Head of caudate nucleus (tissue), 42 donors: Measurements from ENCODE around the gene ADGRD2.

Experiments used
- DNase-seq, 42 donors: peaks; one replicate each; pipeline versions ENCODE4 v3.0.0 to v3.0.0-alpha.2; 2020 to 2021; ENCODE audit warnings: mixed read lengths in 7 of 42
- intact Hi-C: fragments of 100-400 bp; cut with DNase I; formaldehyde crosslinking; loops from one replicate; pipeline ENCODE4 v1.15.0; 2022

ADGRD2 gene

DNA sequence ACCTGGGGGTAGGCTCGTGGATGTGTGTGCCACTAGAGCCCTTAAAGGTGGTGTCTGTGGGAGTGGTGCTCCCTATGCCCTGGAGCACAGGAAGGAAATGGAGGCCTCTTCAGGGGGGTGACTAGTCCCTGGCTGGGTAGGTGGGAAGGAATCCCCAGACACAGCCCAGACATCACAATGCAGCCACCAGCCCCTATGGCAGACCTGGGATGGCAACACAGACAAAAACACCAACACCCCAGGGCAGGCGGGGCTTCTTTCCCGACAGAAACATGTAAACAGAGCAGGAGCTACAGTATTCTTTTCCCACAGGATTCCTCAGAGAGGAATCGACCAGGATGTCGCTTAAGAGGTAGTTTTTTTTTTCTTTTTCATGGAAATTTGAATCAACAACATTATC is 67.3 kb downstream of the ADGRD2 start:
- intact Hi-C loops, result no loop called here
- DNase-seq, result no peak

DNA sequence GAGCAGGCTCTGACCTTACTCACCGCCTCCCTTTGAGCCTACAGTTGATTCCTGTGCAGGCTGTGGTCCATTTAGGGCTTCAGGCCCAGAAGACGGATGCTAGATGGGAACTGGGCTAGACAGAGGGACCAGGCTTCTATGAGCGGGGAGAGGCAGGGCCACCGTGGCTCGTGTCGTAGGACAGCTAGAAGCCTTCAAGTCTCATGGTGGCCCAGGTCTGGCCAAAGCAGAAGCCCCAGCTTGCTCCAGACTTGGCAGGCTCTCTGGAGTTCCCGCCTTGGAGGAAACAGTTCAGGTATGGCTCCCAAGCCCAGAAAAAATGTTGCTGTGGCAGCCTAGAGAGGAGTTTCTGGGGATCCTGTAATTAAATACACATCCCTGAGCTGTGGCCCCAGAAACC is 67.9 kb downstream of the ADGRD2 start:
- intact Hi-C loops, result no loop called here

DNA sequence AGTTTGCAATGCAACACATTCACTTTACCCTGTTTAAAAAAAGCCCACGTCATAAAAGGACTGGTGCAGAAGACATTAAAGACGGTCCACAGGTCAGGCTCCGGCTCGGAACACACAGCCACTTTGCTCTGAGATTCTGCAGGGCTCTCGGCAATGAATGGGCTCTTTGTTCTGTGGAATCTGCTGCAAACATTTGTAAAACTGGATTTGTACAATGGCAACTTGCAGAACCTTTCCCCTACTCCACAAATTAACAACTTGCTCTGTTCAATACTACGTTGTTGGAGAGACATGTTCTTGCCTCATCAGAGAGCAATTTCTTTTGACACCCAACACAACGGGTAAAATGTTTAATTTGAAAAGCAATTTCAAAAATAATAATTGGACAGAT is 70.0 kb downstream of the ADGRD2 start:
- peak in 37 of 42 donors; percentile 17 to 74 (median 47) for DNase-seq
- intact Hi-C loops, result no loop called here

More for the DNA sequence above, 67.9 kb downstream of the ADGRD2 start:
- DNase-seq, result no peak

DNA sequence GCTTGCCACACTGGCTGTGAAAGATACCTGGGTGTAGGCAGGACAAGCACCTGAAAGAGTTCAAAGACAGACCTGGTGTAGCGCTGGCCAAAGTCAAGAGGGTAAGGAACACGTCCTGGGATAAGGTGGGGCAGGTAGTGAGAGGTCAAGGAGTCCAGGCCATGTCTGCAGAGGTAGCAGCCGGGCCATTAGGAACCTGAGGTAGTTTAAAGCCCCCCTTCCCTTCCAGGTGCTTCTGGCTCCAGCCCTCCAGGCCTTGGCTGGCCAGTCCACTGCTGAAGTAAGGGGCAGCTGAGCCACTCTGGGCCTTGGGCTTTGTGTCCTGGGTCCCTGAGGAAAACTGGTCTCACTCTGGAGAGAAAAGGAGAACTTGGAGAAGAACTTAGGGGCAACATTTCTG is 70.9 kb downstream of the ADGRD2 start:
- intact Hi-C loops, result no loop called here
- peak in 1 of 42 donors; percentile 34 for DNase-seq

DNA sequence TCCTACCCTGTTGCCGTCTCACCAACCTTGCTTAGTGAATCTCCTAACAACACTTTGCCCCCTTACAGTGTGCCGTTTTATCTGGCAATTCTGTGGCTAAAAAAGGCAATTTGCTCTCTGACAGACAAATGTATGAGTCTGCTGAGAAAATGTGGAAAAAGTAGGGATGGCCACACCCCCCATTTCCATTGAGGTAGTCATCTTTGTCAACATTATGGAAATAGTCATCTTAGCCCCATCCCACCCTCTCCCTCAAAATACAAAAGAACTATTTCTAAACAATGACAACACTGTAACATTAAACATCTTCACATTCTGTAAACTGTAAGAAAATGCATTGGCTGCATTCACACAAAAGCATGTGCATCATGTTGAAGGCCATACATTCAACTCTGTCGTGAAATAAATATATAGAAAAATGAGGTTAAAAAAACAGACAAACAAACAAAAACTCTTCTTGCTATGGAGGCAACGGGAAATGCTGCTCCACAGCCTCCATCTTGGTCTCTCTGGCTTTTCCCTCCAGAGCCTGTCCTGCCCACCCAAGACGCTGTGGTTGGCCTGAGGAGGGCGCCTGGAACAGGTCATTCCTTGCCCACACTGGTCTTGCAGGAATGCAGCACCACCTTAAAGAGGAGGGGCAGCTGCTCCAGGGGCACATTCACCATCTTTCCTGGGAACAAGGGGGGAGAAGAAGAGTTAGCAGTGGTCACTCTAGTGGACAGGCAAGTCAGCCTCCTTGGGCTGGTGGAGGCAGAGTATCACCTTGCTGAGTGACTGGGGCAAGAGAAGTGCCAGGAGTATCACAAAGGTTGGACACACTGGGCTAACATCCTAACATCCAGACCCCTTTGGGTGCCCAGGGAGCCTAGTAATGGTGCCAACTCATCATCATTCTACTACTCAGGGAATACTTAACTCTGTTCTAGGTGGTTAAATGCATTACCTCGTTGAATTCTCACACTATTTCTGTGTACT is 72.2 kb downstream of the ADGRD2 start:
- intact Hi-C loops, result no loop called here
- no peak for DNase-seq

DNA sequence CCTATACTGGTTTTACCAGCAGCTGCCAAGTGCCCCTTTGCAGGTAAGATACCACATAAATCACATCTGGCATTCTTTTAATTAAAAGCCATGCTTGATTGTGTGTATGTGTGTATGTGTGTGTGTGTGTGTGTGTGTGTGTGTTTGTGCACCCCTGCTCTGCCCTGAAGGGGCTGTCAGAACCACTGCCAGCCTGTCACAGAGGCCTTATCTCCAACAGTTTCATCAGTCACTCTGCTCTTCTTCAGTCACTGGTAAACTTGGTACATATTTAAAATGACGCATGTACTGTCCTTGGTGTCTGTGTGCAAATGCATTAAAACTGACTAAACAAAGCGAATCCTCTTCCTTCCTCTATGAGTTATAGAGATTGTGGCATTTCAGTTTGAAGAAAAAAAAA is 75.9 kb downstream of the ADGRD2 start:
- intact Hi-C loops, result no loop called here
- no peak for DNase-seq

DNA sequence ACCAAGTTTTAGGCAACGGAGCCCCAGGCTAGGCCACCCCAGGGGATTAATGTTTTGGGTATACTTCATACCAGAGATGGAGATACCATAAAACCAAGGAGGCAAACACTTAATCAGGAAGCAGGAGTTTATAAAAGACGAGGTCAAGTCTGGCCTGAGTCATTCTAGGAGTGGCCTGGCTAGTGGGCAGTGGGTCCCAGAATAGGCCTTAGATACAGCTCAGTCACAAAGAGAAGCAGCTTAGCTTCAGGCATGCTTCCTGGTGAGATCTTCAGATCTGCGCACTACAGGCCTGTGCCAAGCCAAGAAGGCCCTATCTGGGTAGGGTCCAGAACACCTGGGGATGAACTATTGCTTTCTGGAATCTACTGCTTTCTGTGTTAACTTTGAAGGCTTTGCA is 77.5 kb downstream of the ADGRD2 start:
- no peak for DNase-seq
- intact Hi-C loops, result no loop called here
